SK-N-SH (cell line): ENCODE results near the gene CEP250. TPM values are rescaled to one million over a fixed set of nuclear protein-coding genes. Genes with fewer than 3 reads are reported as not detected.
"Not testable (repeated sequence)": the region's sequence is repeated elsewhere in the genome, so short reads cannot be mapped to it uniquely, and the experiment has no call there.

Experiments used
- CTCF ChIA-PET: fragments of 300-600, 350-600 bp; formaldehyde crosslinking; extraction: SDS; loops from one replicate; lab custom pipeline; 2021; lab: Yijun Ruan, JAX
- POLR2A ChIA-PET: fragments of 350-600 bp; sonication (Branson Sonifier 250); formaldehyde crosslinking; extraction: SDS; loops from one replicate; lab custom pipeline; 2020; ENCODE audit warnings: antibody characterized with exemption, inconsistent platforms; lab: Yijun Ruan, JAX
- DNase-seq: peaks from one replicate; pipeline ENCODE4 v3.0.0; 2012
- H2AFZ ChIP-seq: fragments of 200-600 bp; sonication (generic); 2 replicates; pipeline ENCODE4 v1.8.1; 2016; ENCODE audit warnings: antibody characterized with exemption, mild to moderate bottlenecking, low read depth
- H3F3A ChIP-seq: fragments of 200-600 bp; sonication (generic); replicated peaks from 2 replicates; pipeline ENCODE3; 2016; ENCODE audit warnings: antibody characterized with exemption, mild to moderate bottlenecking; ENCODE audit not compliant: insufficient read depth
- H3K27ac ChIP-seq, 2 experiments: fragments of 200-500 bp in 1 of 2; fragments of 200-600 bp in 1 of 2; sonication (Bioruptor generic) in 1 of 2; sonication (generic), shearing (Covaris generic) in 1 of 2; 2 replicates each; pipeline versions ENCODE4 v1.5.1 to v1.6.1; 2014 to 2016; ENCODE audit warnings: low read depth in 2 of 2, inconsistent platforms in 1 of 2, low read length in 1 of 2, mild to moderate bottlenecking in 1 of 2, mixed read lengths in 1 of 2
- H3K27me3 ChIP-seq: fragments of 200-600 bp; sonication (generic), shearing (Covaris generic); 2 replicates; pipeline ENCODE4 v1.6.1; 2016; ENCODE audit warnings: mixed run types; ENCODE audit not compliant: insufficient read depth
- H3K36me3 ChIP-seq, 2 experiments: fragments of 200-500 bp in 1 of 2; fragments of 200-600 bp in 1 of 2; sonication (Bioruptor generic) in 1 of 2; sonication (generic) in 1 of 2; replicated peaks in 1 of 2; 2 replicates each; pipeline versions ENCODE3 to v1.5.1; 2014 to 2016; ENCODE audit warnings: low read length in 1 of 2, mild to moderate bottlenecking in 1 of 2; ENCODE audit not compliant: insufficient read depth in 2 of 2, control insufficient read depth in 1 of 2
- H3K4me1 ChIP-seq, 2 experiments: fragments of 200-500 bp in 1 of 2; fragments of 200-600 bp in 1 of 2; sonication (Bioruptor generic) in 1 of 2; sonication (generic), shearing (Covaris generic) in 1 of 2; 2 replicates each; pipeline versions ENCODE4 v1.5.1 to v1.6.1; 2014 to 2016; ENCODE audit warnings: low read depth in 1 of 2, low read length in 1 of 2, mixed run types in 1 of 2; ENCODE audit not compliant: insufficient read depth in 2 of 2, control insufficient read depth in 1 of 2
- H3K4me2 ChIP-seq: fragments of 200-600 bp; sonication (generic), shearing (Covaris generic); 2 replicates; pipeline ENCODE4 v1.6.1; 2017; ENCODE audit warnings: mixed run types
- H3K4me3 ChIP-seq, 2 experiments: fragments of 200-500 bp in 1 of 2; fragments of 200-600 bp in 1 of 2; sonication (Bioruptor generic) in 1 of 2; sonication (generic), shearing (Covaris generic) in 1 of 2; 2 replicates each; pipeline versions ENCODE4 v1.5.1 to v1.8.1; 2014 to 2016; ENCODE audit warnings: low read depth in 2 of 2, inconsistent platforms in 1 of 2, low read length in 1 of 2, mild to moderate bottlenecking in 1 of 2, mixed read lengths in 1 of 2, moderate library complexity in 1 of 2
- H3K79me2 ChIP-seq: fragments of 200-600 bp; sonication (generic); 2 replicates; pipeline ENCODE4 v1.8.1; 2017; ENCODE audit warnings: mild to moderate bottlenecking; ENCODE audit not compliant: insufficient read depth
- H3K9ac ChIP-seq: fragments of 200-600 bp; sonication (generic); 2 replicates; pipeline ENCODE4 v1.6.1; 2017; ENCODE audit warnings: mixed run types
- H3K9me2 ChIP-seq: fragments of 200-600 bp; sonication (generic); 2 replicates; pipeline ENCODE4 v1.6.1; 2017; ENCODE audit warnings: mixed run types
- H3K9me3 ChIP-seq: fragments of 200-600 bp; sonication (generic); 2 replicates; pipeline ENCODE4 v1.6.1; 2017; ENCODE audit warnings: mixed run types, mild to moderate bottlenecking, moderate library complexity
- H4K20me1 ChIP-seq: fragments of 200-600 bp; sonication (generic); 2 replicates; pipeline ENCODE4 v1.6.1; 2017; ENCODE audit warnings: mild to moderate bottlenecking, mixed run types; ENCODE audit not compliant: insufficient read depth
- CHD2 ChIP-seq: fragments of 150-350 bp; IDR thresholded peaks from 2 replicates; pipeline ENCODE4 v1.6.1; 2018; ENCODE audit warnings: low read length; ENCODE audit not compliant: partially characterized antibody
- ELF1 ChIP-seq: IDR thresholded peaks from 2 replicates; pipeline ENCODE4 v1.4.0; 2012
- EP300 ChIP-seq, 2 experiments: IDR thresholded peaks; 2 replicates each; pipeline versions ENCODE4 v1.4.0 to v1.6.1; 2012; ENCODE audit warnings: borderline replicate concordance in 1 of 2, low read depth in 1 of 2, low read length in 1 of 2
- JUND ChIP-seq: IDR thresholded peaks from 2 replicates; pipeline ENCODE4 v1.4.0; 2012
- MXI1 ChIP-seq: IDR thresholded peaks from 2 replicates; pipeline ENCODE4 v1.6.1; 2012; ENCODE audit warnings: mild to moderate bottlenecking, low read depth, low read length, improper control_type of control experiment
- NFIC ChIP-seq: IDR thresholded peaks from 2 replicates; pipeline ENCODE4 v1.4.0; 2012; ENCODE audit warnings: borderline replicate concordance
- POLR2AphosphoS5 ChIP-seq: IDR thresholded peaks from 2 replicates; pipeline ENCODE4 v1.6.1; 2012; ENCODE audit warnings: low read depth, low read length
- RCOR1 ChIP-seq: fragments of 150-350 bp; IDR thresholded peaks from 2 replicates; pipeline ENCODE4 v1.6.1; 2017; ENCODE audit warnings: antibody characterized with exemption, low read length
- TAF1 ChIP-seq: IDR thresholded peaks from 2 replicates; pipeline ENCODE4 v1.6.1; 2012; ENCODE audit warnings: low read depth, mild to moderate bottlenecking, low read length, moderate library complexity, borderline replicate concordance
- TCF12 ChIP-seq: IDR thresholded peaks from 2 replicates; pipeline ENCODE4 v1.4.0; 2012
- TEAD4 ChIP-seq: IDR thresholded peaks from 2 replicates; pipeline ENCODE4 v1.4.0; 2012; ENCODE audit warnings: mild to moderate bottlenecking, borderline replicate concordance; ENCODE audit not compliant: insufficient read depth
- USF1 ChIP-seq: IDR thresholded peaks from 2 replicates; pipeline ENCODE4 v1.4.0; 2012; ENCODE audit warnings: low read depth, borderline replicate concordance
- USF2 ChIP-seq: fragments of 150-350 bp; IDR thresholded peaks from 2 replicates; pipeline ENCODE4 v1.6.1; 2017; ENCODE audit warnings: antibody characterized with exemption, low read length, low read depth, borderline replicate concordance
- WGBS: methylation state at CpG from one replicate; pipeline ENCODE4 v1.1.6; 2017; ENCODE audit warnings: low lambda C conversion rate; 5-methylcytosine and 5-hydroxymethylcytosine counted together
- polyA plus RNA-seq, 3 experiments: library from polyadenylated mRNA; depleted of rRNA; stranded (reverse); fragments of >200 nt; gene quantifications; 2 replicates each; pipeline ENCODE4 v1.2.3, GENCODE V29; 2012
- TF ChIP-seq, protein P1 (sequence below): IDR thresholded peaks from 2 replicates; pipeline ENCODE4 v1.4.0; 2012; ENCODE audit warnings: low read depth, borderline replicate concordance
- TF ChIP-seq, protein P2 (sequence below): IDR thresholded peaks from 2 replicates; pipeline ENCODE4; 2012

CEP250 gene
- polyA plus RNA-seq, 1 of the 3 experiments (the other 2 are of a cell fraction) = 13.3 TPM

DNA sequence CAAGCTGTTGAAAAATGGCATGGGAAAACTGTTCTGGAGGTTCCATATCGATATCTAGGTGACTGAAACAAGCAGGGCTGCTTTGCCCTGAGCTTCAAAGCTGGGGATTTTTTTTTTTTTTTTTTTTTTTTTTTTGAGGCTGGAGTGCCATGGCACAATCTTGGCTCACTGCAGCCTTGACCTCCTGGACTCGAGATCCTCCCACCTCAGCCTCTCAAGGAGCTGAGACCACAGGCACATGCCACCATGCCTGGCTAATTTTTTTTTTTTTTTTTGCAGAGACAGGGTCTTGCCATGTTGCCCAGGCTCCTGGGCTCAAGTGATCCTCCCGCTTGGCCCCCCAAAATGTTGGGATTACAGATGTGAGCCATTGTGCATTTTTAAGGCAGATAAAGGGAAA lies 97.5 kb downstream of the CEP250 start (continued):
- TF ChIP-seq, protein P1, sequence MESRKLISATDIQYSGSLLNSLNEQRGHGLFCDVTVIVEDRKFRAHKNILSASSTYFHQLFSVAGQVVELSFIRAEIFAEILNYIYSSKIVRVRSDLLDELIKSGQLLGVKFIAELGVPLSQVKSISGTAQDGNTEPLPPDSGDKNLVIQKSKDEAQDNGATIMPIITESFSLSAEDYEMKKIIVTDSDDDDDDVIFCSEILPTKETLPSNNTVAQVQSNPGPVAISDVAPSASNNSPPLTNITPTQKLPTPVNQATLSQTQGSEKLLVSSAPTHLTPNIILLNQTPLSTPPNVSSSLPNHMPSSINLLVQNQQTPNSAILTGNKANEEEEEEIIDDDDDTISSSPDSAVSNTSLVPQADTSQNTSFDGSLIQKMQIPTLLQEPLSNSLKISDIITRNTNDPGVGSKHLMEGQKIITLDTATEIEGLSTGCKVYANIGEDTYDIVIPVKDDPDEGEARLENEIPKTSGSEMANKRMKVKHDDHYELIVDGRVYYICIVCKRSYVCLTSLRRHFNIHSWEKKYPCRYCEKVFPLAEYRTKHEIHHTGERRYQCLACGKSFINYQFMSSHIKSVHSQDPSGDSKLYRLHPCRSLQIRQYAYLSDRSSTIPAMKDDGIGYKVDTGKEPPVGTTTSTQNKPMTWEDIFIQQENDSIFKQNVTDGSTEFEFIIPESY = no peak
- TF ChIP-seq CHD2 (no peak), USF1 (no peak), USF2 (no peak), JUND (no peak), TAF1 (no peak)

GRCh38 chr20:35555461-35555860 lies 100.1 kb downstream of the CEP250 start:
- H4K20me1 ChIP-seq, H3K4me3 ChIP-seq, H3K9me3 ChIP-seq, H2AFZ ChIP-seq, H3F3A ChIP-seq, H3K4me2 ChIP-seq, H3K9me2 ChIP-seq, H3K79me2 ChIP-seq, POLR2A ChIA-PET, H3K27ac ChIP-seq, H3K4me1 ChIP-seq, H3K9ac ChIP-seq, H3K27me3 ChIP-seq, DNase-seq: not testable (repeated sequence)
- CTCF ChIA-PET = interaction anchor here (0.7 kb wide), 1 partner anchor 12 kb away, joined by 3 read pairs; no protein-coding TSS in a partner anchor
- WGBS = 91% methylated on average over 4 of the region's 4 CpGs
- peaks cover 1 to 53% of the 10 kb centered on the region in 2 experiments for H3K36me3 ChIP-seq

- Histone ChIP-seq H3K27me3 (no peaks in the 10 kb centered on the region), H3K9ac (no peak overlapping the region), H3K79me2 (no peaks in the 10 kb centered on the region), H3K9me2 (no peaks in the 10 kb centered on the region), H4K20me1 (no peaks in the 10 kb centered on the region), H3K9me3 (no peaks in the 10 kb centered on the region), H3K36me3 (peaks cover 0 to 53% of the 10 kb centered on the region in 2 experiments), H3K27ac (no peak overlapping the region), H2AFZ (no peak overlapping the region), H3K4me3 (no peak overlapping the region), H3F3A (no peaks in the 10 kb centered on the region), H3K4me2 (no peak overlapping the region), H3K4me1 (no peaks in the 10 kb centered on the region; a peak in 1 of 4 replicates)
- DNase-seq = no peak
- POLR2A ChIA-PET = no interaction called here
- CTCF ChIA-PET = interaction anchor here (0.7 kb wide), 1 partner anchor 11 kb away, joined by 3 read pairs; no protein-coding TSS in a partner anchor
- WGBS = 98% methylated on average over 16 of the region's 21 CpGs
- TF ChIP-seq TCF12 (no peak), ELF1 (no peak), TEAD4 (no peak), RCOR1 (no peak), POLR2AphosphoS5 (no peak), NFIC (no peak), MXI1 (no peak), EP300 (IDR thresholded peaks at IDR 0.05; ENCODE audit: borderline replicate concordance in 1 of 2, low read depth in 1 of 2, low read length in 1 of 2) (no peak)
- TF ChIP-seq, protein P1 = no peak
- TF ChIP-seq, protein P2, sequence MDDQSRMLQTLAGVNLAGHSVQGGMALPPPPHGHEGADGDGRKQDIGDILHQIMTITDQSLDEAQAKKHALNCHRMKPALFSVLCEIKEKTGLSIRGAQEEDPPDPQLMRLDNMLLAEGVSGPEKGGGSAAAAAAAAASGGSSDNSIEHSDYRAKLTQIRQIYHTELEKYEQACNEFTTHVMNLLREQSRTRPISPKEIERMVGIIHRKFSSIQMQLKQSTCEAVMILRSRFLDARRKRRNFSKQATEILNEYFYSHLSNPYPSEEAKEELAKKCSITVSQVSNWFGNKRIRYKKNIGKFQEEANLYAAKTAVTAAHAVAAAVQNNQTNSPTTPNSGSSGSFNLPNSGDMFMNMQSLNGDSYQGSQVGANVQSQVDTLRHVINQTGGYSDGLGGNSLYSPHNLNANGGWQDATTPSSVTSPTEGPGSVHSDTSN = no peak
These were observed 100.7 kb downstream of the CEP250 start for GRCh38 chr20:35555951-35556645.
